Neuron (in vitro differentiated cells): ENCODE data around the gene SLC13A4.
A peak's percentile ranks its signal among the peaks of the same experiment; 100 is the strongest.

Experiments used
- H2AFZ ChIP-seq: one replicate; pipeline ENCODE4 v1.6.1; 2013; ENCODE audit warnings: low read depth, mild to moderate bottlenecking, inconsistent platforms, low read length, moderate library complexity
- H3K27me3 ChIP-seq: one replicate; pipeline ENCODE4 v1.6.1; 2013; ENCODE audit warnings: low read length; ENCODE audit not compliant: insufficient read depth
- H3K36me3 ChIP-seq: one replicate; pipeline ENCODE4 v1.6.1; 2013; ENCODE audit warnings: low read length; ENCODE audit not compliant: insufficient read depth
- H3K4me1 ChIP-seq: one replicate; pipeline ENCODE4 v1.6.1; 2013; ENCODE audit warnings: low read length; ENCODE audit not compliant: insufficient read depth
- H3K4me3 ChIP-seq: 2 replicates; pipeline ENCODE4 v1.5.1; 2013; ENCODE audit warnings: mild to moderate bottlenecking, low read length, moderate library complexity
- H3K9me3 ChIP-seq: one replicate; pipeline ENCODE4 v1.6.1; 2013; ENCODE audit warnings: low read length

SLC13A4 gene

GRCh38 chr7:135723411-135723810, 4.6 kb downstream of the SLC13A4 start:
- Histone ChIP-seq H3K27me3 (no peaks in the 10 kb centered on the region), H2AFZ (no peak overlapping the region), H3K4me3 (no peak overlapping the region), H3K9me3 (no peaks in the 10 kb centered on the region), H3K4me1 (peaks cover 14% of the 10 kb centered on the region), H3K36me3 (no peaks in the 10 kb centered on the region)

GRCh38 chr7:135721198-135721820, 6.7 kb downstream of the SLC13A4 start:
- no peaks in the 10 kb centered on the region for H3K27me3 ChIP-seq
- no peak overlapping the region for H2AFZ ChIP-seq
- no peaks in the 10 kb centered on the region for H3K36me3 ChIP-seq
- H3K9me3 ChIP-seq = no peaks in the 10 kb centered on the region
- peaks cover 15% of the 10 kb centered on the region for H3K4me1 ChIP-seq
- no peak overlapping the region for H3K4me3 ChIP-seq

GRCh38 chr7:135719688-135720087, 8.3 kb downstream of the SLC13A4 start:
- Histone ChIP-seq H3K9me3 (no peaks in the 10 kb centered on the region), H3K4me1 (peaks cover 18% of the 10 kb centered on the region), H3K27me3 (no peaks in the 10 kb centered on the region), H3K4me3 (no peak overlapping the region), H3K36me3 (no peaks in the 10 kb centered on the region), H2AFZ (peak overlapping the region; percentile 38)

GRCh38 chr7:135718794-135719437, 9.1 kb downstream of the SLC13A4 start:
- peaks cover 26% of the 10 kb centered on the region for H3K4me1 ChIP-seq
- no peaks in the 10 kb centered on the region for H3K27me3 ChIP-seq
- H2AFZ ChIP-seq = peak overlapping the region; percentile 38
- H3K4me3 ChIP-seq = no peak overlapping the region
- no peaks in the 10 kb centered on the region for H3K36me3 ChIP-seq
- H3K9me3 ChIP-seq = no peaks in the 10 kb centered on the region

- Histone ChIP-seq H3K27me3 (no peaks in the 10 kb centered on the region), H2AFZ (no peak overlapping the region), H3K4me3 (no peak overlapping the region), H3K36me3 (no peaks in the 10 kb centered on the region), H3K4me1 (peaks cover 27% of the 10 kb centered on the region), H3K9me3 (no peaks in the 10 kb centered on the region)
Observed at GRCh38 chr7:135718219-135718618, 9.8 kb downstream of the SLC13A4 start.

- Histone ChIP-seq H3K4me1 (peaks cover 27% of the 10 kb centered on the region), H3K4me3 (no peak overlapping the region), H3K36me3 (no peaks in the 10 kb centered on the region), H3K27me3 (no peaks in the 10 kb centered on the region), H2AFZ (no peak overlapping the region), H3K9me3 (no peaks in the 10 kb centered on the region)
Observed at GRCh38 chr7:135717693-135718092, 10.3 kb downstream of the SLC13A4 start.

- H3K27me3 ChIP-seq = no peaks in the 10 kb centered on the region
- H2AFZ ChIP-seq = no peak overlapping the region
- peaks cover 27% of the 10 kb centered on the region for H3K4me1 ChIP-seq
- H3K4me3 ChIP-seq = no peak overlapping the region
- H3K36me3 ChIP-seq = no peaks in the 10 kb centered on the region
- no peaks in the 10 kb centered on the region for H3K9me3 ChIP-seq
Observed at GRCh38 chr7:135716677-135717238, 11.2 kb downstream of the SLC13A4 start.

- Histone ChIP-seq H3K27me3 (no peaks in the 10 kb centered on the region), H3K36me3 (no peaks in the 10 kb centered on the region), H3K4me3 (no peak overlapping the region), H3K9me3 (no peaks in the 10 kb centered on the region), H2AFZ (no peak overlapping the region), H3K4me1 (peaks cover 27% of the 10 kb centered on the region)
Observed at GRCh38 chr7:135715673-135716072, 12.3 kb downstream of the SLC13A4 start.

- H3K4me3 ChIP-seq = peak overlapping the region; percentile 14
- no peaks in the 10 kb centered on the region for H3K36me3 ChIP-seq
- peaks cover 27% of the 10 kb centered on the region for H3K4me1 ChIP-seq
- no peak overlapping the region for H2AFZ ChIP-seq
- H3K9me3 ChIP-seq = no peaks in the 10 kb centered on the region
- H3K27me3 ChIP-seq = no peaks in the 10 kb centered on the region
Observed at GRCh38 chr7:135715055-135715522, 12.9 kb downstream of the SLC13A4 start.

GRCh38 chr7:135714534-135715009, 13.4 kb downstream of the SLC13A4 start:
- Histone ChIP-seq H3K36me3 (no peaks in the 10 kb centered on the region), H2AFZ (no peak overlapping the region), H3K9me3 (no peaks in the 10 kb centered on the region), H3K27me3 (no peaks in the 10 kb centered on the region), H3K4me1 (peaks cover 24% of the 10 kb centered on the region), H3K4me3 (peak overlapping the region; percentile 14)

- Histone ChIP-seq H3K4me3 (no peak overlapping the region), H3K36me3 (no peaks in the 10 kb centered on the region), H3K9me3 (no peaks in the 10 kb centered on the region), H3K27me3 (no peaks in the 10 kb centered on the region), H3K4me1 (peaks cover 18% of the 10 kb centered on the region), H2AFZ (no peak overlapping the region)
Observed at GRCh38 chr7:135713836-135714470, 14.0 kb downstream of the SLC13A4 start.

- Histone ChIP-seq H3K4me3 (no peak overlapping the region), H2AFZ (no peak overlapping the region), H3K27me3 (no peaks in the 10 kb centered on the region), H3K36me3 (no peaks in the 10 kb centered on the region), H3K4me1 (peaks cover 15% of the 10 kb centered on the region), H3K9me3 (no peaks in the 10 kb centered on the region)
Observed at GRCh38 chr7:135712796-135713195, 15.2 kb downstream of the SLC13A4 start.

GRCh38 chr7:135712182-135712782, 15.7 kb downstream of the SLC13A4 start:
- no peak overlapping the region for H2AFZ ChIP-seq
- no peaks in the 10 kb centered on the region for H3K9me3 ChIP-seq
- no peaks in the 10 kb centered on the region for H3K36me3 ChIP-seq
- no peaks in the 10 kb centered on the region for H3K27me3 ChIP-seq
- peaks cover 15% of the 10 kb centered on the region for H3K4me1 ChIP-seq
- H3K4me3 ChIP-seq = no peak overlapping the region
